ENCODE data around the gene C2orf68. TPM values are rescaled to one million over a fixed set of nuclear protein-coding genes. Genes with fewer than 3 reads are reported as not detected.

Gene C2orf68
- total and polyA plus RNA-seq, 2 of the 13 experiments (the other 11 are each of a cell fraction or from before 2014, with no cell fraction given), result 47.1 to 77.4 TPM

GRCh38 chr2:85611705-85612587 is at the start of gene C2orf68 (continued):
- TF ChIP-seq LRRFIP1 (CRISPR knock-in tag; conservative IDR thresholded peaks at IDR 0.05), result no peak
- TF ChIP-seq NFATC3 (CRISPR knock-in tag; IDR thresholded peaks at IDR 0.05), result no peak
- no peak for TF ChIP-seq EZH2 (conservative IDR thresholded peaks at IDR 0.05; ENCODE audit: low read depth, low read length)
- peak; percentile 73 for TF ChIP-seq CBFB (CRISPR knock-in tag; IDR thresholded peaks at IDR 0.05)
- TF ChIP-seq FOXA3 (CRISPR knock-in tag; IDR thresholded peaks at IDR 0.05), result peak; percentile 40
- peak; percentile 58 for TF ChIP-seq FOSL2 (CRISPR knock-in tag; IDR thresholded peaks at IDR 0.05)
- peak; percentile 80 for TF ChIP-seq IRF2 (CRISPR knock-in tag; IDR thresholded peaks at IDR 0.05)
- TF ChIP-seq PAWR (CRISPR knock-in tag; IDR thresholded peaks at IDR 0.05; ENCODE audit: borderline replicate concordance), result 0 out of 2 replicates have a peak, but pooled peaks have one; percentile 91
- 0 out of 2 replicates have a peak, but pooled peaks have one; percentile 16 for TF ChIP-seq ZNF3 (CRISPR knock-in tag; IDR thresholded peaks at IDR 0.05)
- peak; percentile 87 for TF ChIP-seq ZNF772 (CRISPR knock-in tag; IDR thresholded peaks at IDR 0.05)
- no peak for TF ChIP-seq MNT (IDR thresholded peaks at IDR 0.05)
- no peak for TF ChIP-seq NFE2 (CRISPR knock-in tag; IDR thresholded peaks at IDR 0.05)
- TF ChIP-seq ZKSCAN5 (CRISPR knock-in tag; IDR thresholded peaks at IDR 0.05), result no peak
- TF ChIP-seq MXI1 (IDR thresholded peaks at IDR 0.05; ENCODE audit: borderline replicate concordance, low read depth, low read length), result peak; percentile 55; the same call in 1 of the 3 replicates
- TF ChIP-seq ETV5 (CRISPR knock-in tag; IDR thresholded peaks at IDR 0.05; ENCODE audit: borderline replicate concordance), result peak; percentile 90
- TF ChIP-seq ZNF44 (CRISPR knock-in tag; IDR thresholded peaks at IDR 0.05), result no peak
- TF ChIP-seq, protein P1, sequence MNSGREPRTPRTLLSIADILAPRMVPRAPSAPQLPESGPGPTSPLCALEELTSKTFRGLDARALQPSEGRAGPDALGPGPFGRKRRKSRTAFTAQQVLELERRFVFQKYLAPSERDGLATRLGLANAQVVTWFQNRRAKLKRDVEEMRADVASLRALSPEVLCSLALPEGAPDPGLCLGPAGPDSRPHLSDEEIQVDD (CRISPR knock-in tag; IDR thresholded peaks at IDR 0.05; ENCODE audit: borderline replicate concordance), result peak; percentile 85; the same call in 1 of the 2 replicates
- TF ChIP-seq, protein P2, sequence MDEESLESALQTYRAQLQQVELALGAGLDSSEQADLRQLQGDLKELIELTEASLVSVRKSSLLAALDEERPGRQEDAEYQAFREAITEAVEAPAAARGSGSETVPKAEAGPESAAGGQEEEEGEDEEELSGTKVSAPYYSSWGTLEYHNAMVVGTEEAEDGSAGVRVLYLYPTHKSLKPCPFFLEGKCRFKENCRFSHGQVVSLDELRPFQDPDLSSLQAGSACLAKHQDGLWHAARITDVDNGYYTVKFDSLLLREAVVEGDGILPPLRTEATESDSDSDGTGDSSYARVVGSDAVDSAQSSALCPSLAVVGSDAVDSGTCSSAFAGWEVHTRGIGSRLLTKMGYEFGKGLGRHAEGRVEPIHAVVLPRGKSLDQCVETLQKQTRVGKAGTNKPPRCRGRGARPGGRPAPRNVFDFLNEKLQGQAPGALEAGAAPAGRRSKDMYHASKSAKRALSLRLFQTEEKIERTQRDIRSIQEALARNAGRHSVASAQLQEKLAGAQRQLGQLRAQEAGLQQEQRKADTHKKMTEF (CRISPR knock-in tag; IDR thresholded peaks at IDR 0.05), result peak; percentile 92
- TF ChIP-seq AGO2 (optimal IDR thresholded peaks at IDR 0.05; ENCODE audit: low read depth, low read length), result peak; percentile 97
- TF ChIP-seq, protein P3, sequence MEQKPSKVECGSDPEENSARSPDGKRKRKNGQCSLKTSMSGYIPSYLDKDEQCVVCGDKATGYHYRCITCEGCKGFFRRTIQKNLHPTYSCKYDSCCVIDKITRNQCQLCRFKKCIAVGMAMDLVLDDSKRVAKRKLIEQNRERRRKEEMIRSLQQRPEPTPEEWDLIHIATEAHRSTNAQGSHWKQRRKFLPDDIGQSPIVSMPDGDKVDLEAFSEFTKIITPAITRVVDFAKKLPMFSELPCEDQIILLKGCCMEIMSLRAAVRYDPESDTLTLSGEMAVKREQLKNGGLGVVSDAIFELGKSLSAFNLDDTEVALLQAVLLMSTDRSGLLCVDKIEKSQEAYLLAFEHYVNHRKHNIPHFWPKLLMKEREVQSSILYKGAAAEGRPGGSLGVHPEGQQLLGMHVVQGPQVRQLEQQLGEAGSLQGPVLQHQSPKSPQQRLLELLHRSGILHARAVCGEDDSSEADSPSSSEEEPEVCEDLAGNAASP (CRISPR knock-in tag; IDR thresholded peaks at IDR 0.05; ENCODE audit: borderline replicate concordance), result peak; percentile 45; the same call in 1 of the 2 replicates
- TF ChIP-seq, protein P4, sequence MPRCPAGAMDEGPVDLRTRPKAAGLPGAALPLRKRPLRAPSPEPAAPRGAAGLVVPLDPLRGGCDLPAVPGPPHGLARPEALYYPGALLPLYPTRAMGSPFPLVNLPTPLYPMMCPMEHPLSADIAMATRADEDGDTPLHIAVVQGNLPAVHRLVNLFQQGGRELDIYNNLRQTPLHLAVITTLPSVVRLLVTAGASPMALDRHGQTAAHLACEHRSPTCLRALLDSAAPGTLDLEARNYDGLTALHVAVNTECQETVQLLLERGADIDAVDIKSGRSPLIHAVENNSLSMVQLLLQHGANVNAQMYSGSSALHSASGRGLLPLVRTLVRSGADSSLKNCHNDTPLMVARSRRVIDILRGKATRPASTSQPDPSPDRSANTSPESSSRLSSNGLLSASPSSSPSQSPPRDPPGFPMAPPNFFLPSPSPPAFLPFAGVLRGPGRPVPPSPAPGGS (CRISPR knock-in tag; IDR thresholded peaks at IDR 0.05), result peak; percentile 91
